Caco-2 (cell line): Measurements from ENCODE around the gene GRIN1. TPM values are rescaled to one million over a fixed set of nuclear protein-coding genes. Genes with fewer than 3 reads are reported as not detected.

ENCODE experiments used
- BruUV-seq: library from RNA; stranded (reverse); fragments of 400-500 nt; replicated peaks from 2 replicates; lab custom pipeline; 2021; lab: Mats Ljungman, UMichigan
- CTCF ChIA-PET: fragments of 300-600 bp; sonication (Branson Sonifier 250); formaldehyde crosslinking; loops from one replicate; lab custom pipeline; 2022; ENCODE audit warnings: antibody characterized with exemption; lab: Charles Lee
- POLR2A ChIA-PET: fragments of 300-600 bp; sonication (Branson Sonifier 250); formaldehyde crosslinking; loops from one replicate; lab custom pipeline; 2022; ENCODE audit warnings: antibody characterized with exemption; lab: Charles Lee
- DNase-seq, 2 experiments: peaks; one replicate each; pipeline versions ENCODE4 v3.0.0 to v3.0.0-alpha.2; 2020 to 2022
- H3K27me3 ChIP-seq: replicated peaks from 2 replicates; pipeline ENCODE4 v1.6.0; 2011; ENCODE audit warnings: low read length; ENCODE audit not compliant: control insufficient read depth, insufficient read depth
- H3K36me3 ChIP-seq: 2 replicates; pipeline ENCODE4 v1.5.1; 2011; ENCODE audit warnings: low read length; ENCODE audit not compliant: control insufficient read depth, insufficient read depth
- H3K4me1 ChIP-seq: fragments of 250-450 bp; sonication (Bioruptor Pico); 2 replicates; pipeline ENCODE4 v1.5.1; 2020; ENCODE audit warnings: mild to moderate bottlenecking
- H3K4me3 ChIP-seq: 2 replicates; pipeline ENCODE4 v1.5.1; 2011; ENCODE audit warnings: low read depth, mild to moderate bottlenecking, control low read depth, low read length
- H3K9me3 ChIP-seq: fragments of 250-450 bp; sonication (Bioruptor Pico); 2 replicates; pipeline ENCODE4 v1.5.1; 2020; ENCODE audit warnings: mild to moderate bottlenecking, moderate library complexity
- H3K27ac Mint-ChIP-seq: one replicate; pipeline ENCODE4 v1.8.0; 2022; ENCODE audit warnings: mixed read lengths; ENCODE audit not compliant: unreplicated experiment
- H3K27me3 Mint-ChIP-seq: one replicate; pipeline ENCODE4 v1.8.0; 2022; ENCODE audit warnings: mixed read lengths; ENCODE audit not compliant: insufficient read depth, unreplicated experiment
- H3K36me3 Mint-ChIP-seq: one replicate; pipeline ENCODE4 v1.8.0; 2022; ENCODE audit warnings: mild to moderate bottlenecking, mixed read lengths; ENCODE audit not compliant: insufficient read depth, unreplicated experiment
- H3K4me1 Mint-ChIP-seq: one replicate; pipeline ENCODE4 v1.8.0; 2022; ENCODE audit warnings: low read depth, mixed read lengths; ENCODE audit not compliant: unreplicated experiment
- H3K4me3 Mint-ChIP-seq: one replicate; pipeline ENCODE4 v1.8.0; 2022; ENCODE audit warnings: mild to moderate bottlenecking, moderate library complexity, mixed read lengths; ENCODE audit not compliant: unreplicated experiment
- H3K9me3 Mint-ChIP-seq: one replicate; pipeline ENCODE4 v1.8.0; 2022; ENCODE audit warnings: mixed read lengths; ENCODE audit not compliant: unreplicated experiment
- CTCF ChIP-seq, 2 experiments: fragments of 200-600 bp in 1 of 2; IDR thresholded peaks; 1 replicate in 1 of 2; 2 replicates in 1 of 2; pipeline versions ENCODE4 v1.5.1 to v1.8.0; 2011 to 2022; ENCODE audit warnings: antibody characterized with exemption in 1 of 2, control low read depth in 1 of 2, inconsistent platforms in 1 of 2, low read depth in 1 of 2, low read length in 1 of 2, mild to moderate bottlenecking in 1 of 2, moderate library complexity in 1 of 2; ENCODE audit not compliant: insufficient read depth in 1 of 2, severe bottlenecking in 1 of 2, unreplicated experiment in 1 of 2
- intact Hi-C: fragments of 100-400 bp; cut with micrococcal nuclease; formaldehyde crosslinking; loops from one replicate; pipeline ENCODE4 v1.10.0; 2022; ENCODE audit not compliant: unreplicated experiment
- total RNA-seq: library from RNA; stranded (reverse); gene quantifications from 2 replicates; pipeline ENCODE4 v1.2.3, GENCODE V29; 2022

The GRIN1 gene
- total RNA-seq, 1 experiment from 2014 or later: 3.7 TPM

DNA sequence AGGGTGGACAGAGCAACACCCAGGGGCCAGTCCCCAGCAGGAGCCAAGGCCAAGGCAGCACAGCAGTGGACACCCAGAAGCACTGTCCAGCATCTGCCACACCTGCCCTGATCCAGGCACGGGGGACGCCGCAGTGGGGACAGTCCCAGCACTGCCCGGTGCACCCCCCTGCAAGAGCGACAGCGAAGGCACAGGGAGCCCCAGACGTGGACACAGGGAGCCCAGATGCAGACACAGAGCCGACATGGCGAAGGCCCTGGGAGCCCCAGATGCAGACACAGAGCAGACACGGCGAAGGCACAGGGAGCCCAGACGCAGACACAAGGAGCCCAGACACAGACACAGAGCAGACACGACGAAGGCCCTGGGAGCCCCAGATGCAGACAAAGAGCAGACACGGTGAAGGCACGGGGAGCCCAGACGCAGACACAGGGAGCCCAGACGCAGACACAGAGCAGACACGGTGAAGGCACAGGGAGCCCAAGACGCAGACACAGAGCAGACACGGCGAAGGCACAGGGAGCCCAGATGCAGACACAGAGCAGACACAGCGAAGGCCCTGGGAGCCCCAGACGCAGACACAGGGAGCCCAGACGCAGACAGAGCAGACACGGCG, 45.1 kb downstream of the GRIN1 start:
- Histone ChIP-seq H3K4me1 (peaks cover 7% of the 10 kb centered on the region; the same call in 1 of the 2 replicates), H3K27me3 (no peaks in the 10 kb centered on the region), H3K9me3 (no peaks in the 10 kb centered on the region), H3K4me3 (no peak overlapping the region), H3K36me3 (peaks cover 2% of the 10 kb centered on the region)
- no peak overlapping the region for H3K27ac Mint-ChIP-seq
- H3K4me3 Mint-ChIP-seq: no peak overlapping the region
- BruUV-seq: no TSS peak
- peaks cover 13% of the 10 kb centered on the region for H3K4me1 Mint-ChIP-seq
- H3K9me3 Mint-ChIP-seq: no peaks in the 10 kb centered on the region
- ChIA-PET CTCF (no interaction called here), POLR2A (no interaction called here)
- no peaks in the 10 kb centered on the region for H3K27me3 Mint-ChIP-seq
- TF ChIP-seq CTCF (IDR thresholded peaks at IDR 0.05; ENCODE audit: insufficient read depth in 1 of 2, low read depth in 1 of 2, low read length in 1 of 2, severe bottlenecking in 1 of 2, unreplicated experiment in 1 of 2): no peak
- DNase-seq: no peak
- intact Hi-C loops: no loop called here
- H3K36me3 Mint-ChIP-seq: peaks cover 45% of the 10 kb centered on the region

DNA sequence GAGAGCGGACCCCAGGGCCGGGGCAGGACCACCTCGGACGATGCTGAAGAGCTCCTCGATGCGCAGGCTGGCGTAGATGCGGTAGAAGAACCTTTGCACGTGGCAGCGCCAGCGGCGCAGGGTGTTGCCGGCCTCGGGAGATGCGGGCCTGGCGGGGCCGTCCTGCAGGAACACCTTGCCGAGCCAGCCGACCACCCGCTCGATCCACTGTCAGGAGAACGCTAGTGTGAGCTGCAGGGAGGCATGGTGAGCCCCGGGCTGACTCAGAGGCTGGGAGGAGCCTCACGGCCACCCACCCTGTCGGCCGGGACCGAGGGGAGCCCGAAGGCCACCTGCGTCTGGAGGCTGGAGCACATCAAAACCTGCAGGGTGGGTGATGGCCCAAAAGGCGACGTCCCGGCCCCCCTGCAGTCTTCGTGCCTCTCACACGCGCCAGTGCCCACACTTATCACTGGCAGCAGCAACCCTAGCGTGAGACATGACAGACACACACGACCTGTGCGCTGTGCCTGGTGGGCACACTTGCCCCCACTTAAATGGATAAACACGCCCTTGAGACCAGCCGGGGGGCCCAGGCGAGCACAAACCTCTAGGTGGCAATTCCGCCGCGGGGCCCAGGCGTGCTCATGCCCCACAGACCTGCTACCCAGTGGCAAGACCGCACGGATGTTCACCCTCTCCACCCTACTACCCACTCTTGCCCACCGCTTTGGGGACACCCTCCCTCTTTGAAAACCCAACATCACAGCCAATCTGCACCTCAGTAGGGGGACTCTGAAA, 46.1 kb downstream of the GRIN1 start:
- no peaks in the 10 kb centered on the region for H3K27me3 Mint-ChIP-seq
- H3K9me3 Mint-ChIP-seq: no peaks in the 10 kb centered on the region
- H3K36me3 Mint-ChIP-seq: peaks cover 43% of the 10 kb centered on the region
- no peak overlapping the region for H3K4me3 Mint-ChIP-seq
- POLR2A ChIA-PET: no interaction called here
- H3K4me3 ChIP-seq: no peak overlapping the region
- H3K4me1 ChIP-seq: peaks cover 14% of the 10 kb centered on the region
- CTCF ChIA-PET: no interaction called here
- H3K36me3 ChIP-seq: peaks cover 2% of the 10 kb centered on the region
- no peak for TF ChIP-seq CTCF (IDR thresholded peaks at IDR 0.05; ENCODE audit: insufficient read depth in 1 of 2, low read depth in 1 of 2, low read length in 1 of 2, severe bottlenecking in 1 of 2, unreplicated experiment in 1 of 2)
- H3K9me3 ChIP-seq: no peaks in the 10 kb centered on the region
- BruUV-seq: no TSS peak
- H3K27me3 ChIP-seq: no peaks in the 10 kb centered on the region
- no peak for DNase-seq
- peaks cover 13% of the 10 kb centered on the region for H3K4me1 Mint-ChIP-seq
- no peak overlapping the region for H3K27ac Mint-ChIP-seq
- intact Hi-C loops: no loop called here

DNA sequence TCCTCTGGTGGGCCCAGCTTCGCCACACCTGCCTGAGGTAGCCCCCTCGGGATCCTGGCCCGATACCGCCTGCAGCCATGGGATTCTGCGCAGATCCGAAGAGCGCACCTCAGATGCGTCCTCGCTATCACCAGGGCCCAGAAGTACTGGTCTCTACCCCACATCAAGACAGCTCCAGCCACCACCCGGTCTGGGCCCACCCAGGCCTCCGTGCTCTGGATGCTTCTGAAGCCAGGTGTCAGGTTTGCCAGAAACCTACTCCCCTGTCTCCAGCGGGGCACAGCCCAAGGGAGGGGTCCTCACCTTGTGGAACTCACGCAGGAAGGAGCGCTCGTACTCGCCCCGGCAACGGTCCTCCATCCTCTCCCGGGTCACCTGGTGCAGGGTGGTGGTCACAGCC, 47.0 kb downstream of the GRIN1 start:
- no peaks in the 10 kb centered on the region for H3K27me3 Mint-ChIP-seq
- peaks cover 16% of the 10 kb centered on the region for H3K4me1 ChIP-seq
- BruUV-seq: no TSS peak
- H3K4me3 Mint-ChIP-seq: no peak overlapping the region
- intact Hi-C loops: no loop called here
- no peaks in the 10 kb centered on the region for H3K9me3 Mint-ChIP-seq
- CTCF ChIA-PET: no interaction called here
- no peak for DNase-seq
- POLR2A ChIA-PET: no interaction called here
- H3K4me1 Mint-ChIP-seq: peaks cover 19% of the 10 kb centered on the region
- no peak overlapping the region for H3K4me3 ChIP-seq
- peaks cover 2% of the 10 kb centered on the region for H3K36me3 ChIP-seq
- no peaks in the 10 kb centered on the region for H3K27me3 ChIP-seq
- peaks cover 51% of the 10 kb centered on the region for H3K36me3 Mint-ChIP-seq
- TF ChIP-seq CTCF (IDR thresholded peaks at IDR 0.05; ENCODE audit: insufficient read depth in 1 of 2, low read depth in 1 of 2, low read length in 1 of 2, severe bottlenecking in 1 of 2, unreplicated experiment in 1 of 2): no peak
- H3K9me3 ChIP-seq: no peaks in the 10 kb centered on the region
- no peak overlapping the region for H3K27ac Mint-ChIP-seq
